GM10266 (cell line): Measurements from ENCODE around the gene XYLT1.

Experiments
- DNase-seq: peaks from one replicate; pipeline ENCODE4 v3.0.0; 2012; ENCODE audit errors: extremely low spot score
- TF ChIP-seq, protein P1 (sequence below): IDR thresholded peaks from 2 replicates; pipeline ENCODE4 v1.5.1; 2012; ENCODE audit warnings: mild to moderate bottlenecking, low read depth; ENCODE audit not compliant: control insufficient read depth, insufficient read depth; ENCODE audit errors: missing control alignments

Gene XYLT1

DNA sequence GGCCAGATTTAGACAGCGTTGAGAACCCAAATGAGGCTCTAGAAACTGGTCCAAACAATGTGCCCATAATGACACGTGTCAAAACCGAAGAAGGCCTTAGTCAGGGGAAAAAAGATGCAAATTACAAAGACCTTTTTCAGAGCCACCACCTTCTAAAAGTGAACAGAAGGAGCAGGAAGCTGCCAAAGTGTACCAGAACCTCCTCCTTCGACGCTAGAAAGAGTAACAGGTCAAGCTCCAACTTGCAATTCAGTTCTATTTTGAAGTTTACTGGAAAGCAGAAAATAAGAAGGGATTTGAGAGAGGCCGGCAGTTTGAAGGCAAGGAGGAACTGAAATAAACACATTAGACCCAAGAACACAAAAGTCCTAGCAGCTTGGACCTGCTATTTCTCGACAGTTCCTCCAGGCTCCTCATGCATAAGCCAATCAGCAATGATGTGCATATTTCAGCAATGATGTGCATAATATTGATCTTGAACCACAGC, 61.8 kb downstream of the XYLT1 start:
- peak; percentile 49 for DNase-seq
- TF ChIP-seq, protein P1, sequence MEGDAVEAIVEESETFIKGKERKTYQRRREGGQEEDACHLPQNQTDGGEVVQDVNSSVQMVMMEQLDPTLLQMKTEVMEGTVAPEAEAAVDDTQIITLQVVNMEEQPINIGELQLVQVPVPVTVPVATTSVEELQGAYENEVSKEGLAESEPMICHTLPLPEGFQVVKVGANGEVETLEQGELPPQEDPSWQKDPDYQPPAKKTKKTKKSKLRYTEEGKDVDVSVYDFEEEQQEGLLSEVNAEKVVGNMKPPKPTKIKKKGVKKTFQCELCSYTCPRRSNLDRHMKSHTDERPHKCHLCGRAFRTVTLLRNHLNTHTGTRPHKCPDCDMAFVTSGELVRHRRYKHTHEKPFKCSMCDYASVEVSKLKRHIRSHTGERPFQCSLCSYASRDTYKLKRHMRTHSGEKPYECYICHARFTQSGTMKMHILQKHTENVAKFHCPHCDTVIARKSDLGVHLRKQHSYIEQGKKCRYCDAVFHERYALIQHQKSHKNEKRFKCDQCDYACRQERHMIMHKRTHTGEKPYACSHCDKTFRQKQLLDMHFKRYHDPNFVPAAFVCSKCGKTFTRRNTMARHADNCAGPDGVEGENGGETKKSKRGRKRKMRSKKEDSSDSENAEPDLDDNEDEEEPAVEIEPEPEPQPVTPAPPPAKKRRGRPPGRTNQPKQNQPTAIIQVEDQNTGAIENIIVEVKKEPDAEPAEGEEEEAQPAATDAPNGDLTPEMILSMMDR = no peak

DNA sequence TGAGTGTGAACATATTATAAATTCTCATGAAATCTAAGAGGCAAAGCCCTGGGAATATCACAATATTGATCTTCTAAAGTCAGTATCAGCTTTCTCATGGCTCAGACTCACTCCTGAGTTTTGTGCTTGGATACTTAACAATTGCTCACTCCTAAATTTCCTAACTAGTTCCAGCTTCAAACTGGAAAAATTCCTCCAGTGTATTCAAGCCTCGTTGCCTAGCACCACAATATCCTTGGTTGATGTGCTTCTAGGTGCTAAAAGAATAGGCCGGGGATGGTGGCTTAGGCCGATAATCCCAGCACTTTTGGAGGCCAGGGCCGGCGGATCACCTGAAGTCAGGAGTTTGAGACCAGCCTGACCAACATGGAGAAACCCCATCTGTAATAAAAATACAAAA, 62.5 kb downstream of the XYLT1 start:
- DNase-seq = no peak

DNA sequence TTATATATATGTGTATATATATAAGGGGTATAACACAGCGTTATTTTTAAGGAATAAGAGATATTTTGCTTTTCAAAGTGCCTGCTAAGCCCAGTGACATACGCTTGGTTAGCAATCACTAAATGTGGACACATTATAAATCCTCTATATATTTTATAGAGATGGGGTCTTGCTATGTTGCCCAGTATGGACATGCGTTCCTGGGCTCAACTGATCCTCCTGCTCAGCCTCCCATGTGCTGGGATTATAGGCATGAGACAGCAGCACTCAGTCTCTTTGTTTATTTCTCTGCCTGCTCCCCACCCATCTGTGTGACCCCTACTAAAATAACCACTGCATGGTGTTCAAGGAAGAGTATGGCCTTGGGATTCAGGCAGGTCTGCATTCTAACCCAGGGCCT, 63.4 kb downstream of the XYLT1 start:
- no peak for DNase-seq
- TF ChIP-seq, protein P1 = no peak

More for the DNA sequence above, 62.5 kb downstream of the XYLT1 start:
- TF ChIP-seq, protein P1 = no peak

DNA sequence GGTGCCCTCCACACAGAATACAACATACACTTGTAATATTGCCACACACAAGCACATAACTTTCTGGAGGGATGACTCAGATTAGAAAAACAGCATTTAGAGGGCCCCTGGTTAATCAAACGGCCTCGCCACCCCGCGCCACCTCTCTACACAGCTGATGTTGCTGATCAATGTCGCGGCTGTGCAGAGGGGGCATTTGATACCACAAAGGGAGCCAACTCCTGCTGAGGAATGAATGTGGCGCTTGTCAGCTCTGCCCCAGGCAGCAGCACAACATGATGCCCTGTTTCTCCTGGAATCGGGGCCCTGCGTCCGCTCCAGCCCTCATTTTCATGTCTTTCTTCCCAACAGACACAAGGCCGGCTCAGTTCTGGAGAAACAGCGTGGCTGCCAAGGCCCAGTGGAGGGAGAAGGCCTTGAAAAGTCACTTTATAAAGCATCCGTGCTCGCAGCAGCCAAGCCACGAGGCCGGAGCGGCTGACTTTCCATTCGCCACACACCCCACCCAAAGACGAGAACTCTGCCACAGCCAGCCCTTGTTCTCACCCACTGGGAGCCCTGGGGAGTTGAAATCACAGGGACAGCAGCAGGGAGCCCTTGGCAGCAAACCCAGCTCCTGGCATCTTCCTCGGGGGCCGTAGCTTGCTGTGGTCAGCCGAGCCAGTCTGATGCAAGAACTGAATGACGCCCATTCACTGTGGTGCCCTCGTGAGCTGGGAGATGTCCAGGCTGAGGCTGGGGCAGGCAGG, 65.6 kb downstream of the XYLT1 start:
- TF ChIP-seq, protein P1 = no peak
- no peak for DNase-seq

DNA sequence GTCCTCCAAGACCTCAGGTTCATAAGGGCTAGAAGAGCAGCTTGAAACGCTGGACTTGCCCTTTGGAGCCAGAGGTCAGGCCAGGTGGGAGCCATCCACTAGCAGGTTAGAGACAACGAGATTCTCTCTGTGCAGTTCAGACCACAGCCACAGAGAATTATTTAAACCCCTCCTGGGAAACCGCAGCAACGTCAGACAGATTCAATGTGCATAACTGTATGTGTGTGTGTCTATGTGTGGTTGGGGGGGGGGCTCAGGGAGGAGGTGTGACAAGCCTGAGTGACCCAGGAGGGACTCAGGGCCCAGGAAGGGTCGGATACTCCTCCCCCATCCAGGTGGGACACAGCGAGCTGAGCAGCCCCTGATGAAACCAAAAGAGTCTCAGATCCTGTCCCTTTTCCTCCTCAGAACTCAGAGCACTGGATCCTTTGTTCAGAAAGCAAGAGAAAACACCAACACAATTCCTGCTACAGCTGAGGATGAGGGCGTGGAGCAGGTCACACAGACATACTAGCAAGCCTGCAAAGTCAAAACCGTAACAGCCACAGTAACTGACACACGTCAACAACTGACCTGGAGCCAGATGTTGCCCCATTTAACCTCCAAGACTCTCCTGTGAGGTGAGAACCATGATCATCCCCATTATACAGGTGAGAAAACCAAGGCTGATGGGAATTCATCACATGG, 66.8 kb downstream of the XYLT1 start:
- peak; percentile 28 for DNase-seq
- TF ChIP-seq, protein P1 = no peak

DNA sequence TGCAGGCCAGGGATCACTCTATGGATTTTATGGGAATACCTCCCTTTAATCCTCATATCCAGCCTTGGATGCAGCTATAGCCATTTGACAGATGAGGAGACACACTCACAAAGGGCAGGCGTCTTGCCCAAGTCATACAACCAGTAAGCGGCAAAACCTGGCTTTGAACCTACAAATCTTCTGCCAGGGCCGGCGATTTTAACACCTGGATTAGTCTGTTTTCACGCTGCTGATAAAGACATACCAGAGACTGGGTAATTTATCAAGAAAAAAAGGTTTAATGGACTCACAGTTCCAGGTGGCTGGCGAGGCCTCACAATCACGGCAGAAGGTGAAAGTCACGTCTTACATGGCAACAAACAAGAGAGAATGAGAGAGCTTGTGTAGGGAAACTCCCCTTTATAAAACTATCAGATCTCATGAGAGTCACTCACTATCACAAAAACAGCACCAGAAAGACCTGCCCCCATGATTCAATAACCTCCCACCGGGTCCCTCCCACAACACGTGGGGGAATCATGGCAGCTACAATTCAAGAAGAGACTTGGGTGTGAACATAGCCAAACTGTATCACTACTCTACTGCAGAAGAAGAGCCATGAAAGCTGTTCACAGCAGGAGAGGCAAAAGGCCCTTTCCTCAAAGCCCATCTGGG, 67.5 kb downstream of the XYLT1 start:
- TF ChIP-seq, protein P1 = no peak
- DNase-seq = no peak
